HG03196 (cell line): ENCODE results near the gene BAHCC1.

Experiments used
- ATAC-seq: cut with Tn5 transposase; IDR thresholded peaks from one replicate; pipeline ENCODE4 v1.9.1; 2021; ENCODE audit not compliant: unreplicated experiment

The BAHCC1 gene

GRCh38 chr17:81510785-81511553 is 115.7 kb downstream of the BAHCC1 start:
- ATAC-seq, result no peak

- ATAC-seq, result no peak
These were observed 116.2 kb downstream of the BAHCC1 start for GRCh38 chr17:81511554-81511803.

- ATAC-seq, result no peak
These were observed 116.7 kb downstream of the BAHCC1 start for GRCh38 chr17:81511804-81512561.

- peak; percentile 42 for ATAC-seq
These were observed 117.5 kb downstream of the BAHCC1 start, which contains the start of gene ACTG1 for GRCh38 chr17:81512562-81513371. ACTG1 (minus strand) TSS chr17:81512799; CDS start chr17:81512354, 445 bp downstream.

GRCh38 chr17:81513372-81513752 is 118.1 kb downstream of the BAHCC1 start:
- ATAC-seq, result no peak

- no peak for ATAC-seq
These were observed 118.7 kb downstream of the BAHCC1 start for GRCh38 chr17:81513753-81514488.

- no peak for ATAC-seq
These were observed 119.2 kb downstream of the BAHCC1 start for GRCh38 chr17:81514489-81514738.

GRCh38 chr17:81514739-81515529 is 119.7 kb downstream of the BAHCC1 start:
- ATAC-seq, result peak; percentile 20

- ATAC-seq, result no peak
These were observed 120.3 kb downstream of the BAHCC1 start for GRCh38 chr17:81515530-81516041.
